MCF 10A (cell line): Measurements from ENCODE around the gene B3GNT3. TPM values are rescaled to one million over a fixed set of nuclear protein-coding genes. Genes with fewer than 3 reads are reported as not detected.

ENCODE experiments used
- BruUV-seq: library from RNA; stranded (reverse); fragments of 400-500 nt; replicated peaks from 2 replicates; lab custom pipeline; 2021; lab: Mats Ljungman, UMichigan
- CTCF ChIA-PET: fragments of 300-600 bp; sonication (Branson Sonifier 250); formaldehyde crosslinking; extraction: SDS; loops from one replicate; lab custom pipeline; 2021; ENCODE audit warnings: antibody characterized with exemption, inconsistent platforms; lab: Yijun Ruan, JAX
- POLR2A ChIA-PET: fragments of 300-600, 350-650 bp; sonication (Branson Sonifier 250); formaldehyde crosslinking; extraction: SDS; loops from one replicate; lab custom pipeline; 2020; ENCODE audit warnings: antibody characterized with exemption, inconsistent platforms; lab: Yijun Ruan, JAX
- DNase-seq: peaks from one replicate; pipeline ENCODE4 v3.0.0-alpha.2; 2018; ENCODE audit not compliant: unreplicated experiment
- H3K27ac Mint-ChIP-seq: one replicate; pipeline ENCODE4 v1.8.0; 2022; ENCODE audit warnings: mild to moderate bottlenecking, low read depth, mixed read lengths; ENCODE audit not compliant: unreplicated experiment
- H3K27me3 Mint-ChIP-seq: one replicate; pipeline ENCODE4 v1.8.0; 2022; ENCODE audit warnings: mixed read lengths; ENCODE audit not compliant: insufficient read depth, unreplicated experiment
- H3K36me3 Mint-ChIP-seq: one replicate; pipeline ENCODE4 v1.8.0; 2022; ENCODE audit warnings: mild to moderate bottlenecking, moderate library complexity, mixed read lengths; ENCODE audit not compliant: insufficient read depth, unreplicated experiment
- H3K4me1 Mint-ChIP-seq: one replicate; pipeline ENCODE4 v1.8.0; 2022; ENCODE audit warnings: mixed read lengths; ENCODE audit not compliant: insufficient read depth, unreplicated experiment
- H3K4me3 Mint-ChIP-seq: one replicate; pipeline ENCODE4 v1.8.0; 2022; ENCODE audit warnings: mild to moderate bottlenecking, moderate library complexity, mixed read lengths; ENCODE audit not compliant: unreplicated experiment
- H3K9me3 Mint-ChIP-seq: one replicate; pipeline ENCODE4 v1.8.0; 2022; ENCODE audit warnings: mixed read lengths; ENCODE audit not compliant: unreplicated experiment
- intact Hi-C: fragments of 100-400 bp; cut with micrococcal nuclease; formaldehyde crosslinking; loops from 2 replicates; pipeline ENCODE4 v1.14.1; 2022
- total RNA-seq: library from RNA; stranded (reverse); gene quantifications from 2 replicates; pipeline ENCODE4 v1.2.3, GENCODE V29; 2022
- TF ChIP-seq, protein P1 (sequence below): fragments of 200-600 bp; IDR thresholded peaks from one replicate; pipeline ENCODE4 v1.8.0; 2022; ENCODE audit warnings: antibody characterized with exemption, mild to moderate bottlenecking; ENCODE audit not compliant: unreplicated experiment

Gene B3GNT3
- total RNA-seq, 1 experiment from 2014 or later, result 0.40 TPM

DNA sequence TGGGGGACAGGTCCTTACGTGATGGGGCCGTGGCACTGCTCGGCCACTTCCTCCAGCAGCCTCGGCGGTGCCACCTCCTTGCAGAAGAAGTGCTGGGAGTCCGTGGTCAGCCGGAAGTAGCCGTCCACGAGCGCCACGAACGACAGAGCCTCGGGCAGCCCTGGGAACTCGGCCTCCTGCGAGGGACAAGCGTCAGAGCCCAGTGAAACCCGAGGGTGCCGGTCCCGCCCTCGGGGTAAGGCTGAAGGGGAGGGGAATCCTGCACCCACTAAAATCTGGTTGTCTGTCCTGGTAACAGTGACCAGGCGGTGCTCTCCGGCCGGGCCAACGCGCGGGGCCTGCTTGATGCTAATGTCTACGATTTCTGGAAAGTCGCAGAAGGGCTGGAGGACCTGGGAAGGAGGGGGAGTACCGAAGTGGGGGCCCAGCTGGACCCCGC lies 46.5 kb downstream of the B3GNT3 start:
- H3K4me1 Mint-ChIP-seq, result no peaks in the 10 kb centered on the region
- ChIA-PET POLR2A (no interaction called here), CTCF (no interaction called here)
- no peaks in the 10 kb centered on the region for H3K27me3 Mint-ChIP-seq
- H3K9me3 Mint-ChIP-seq, result no peaks in the 10 kb centered on the region
- no peaks in the 10 kb centered on the region for H3K36me3 Mint-ChIP-seq
- DNase-seq, result no peak
- no TSS peak for BruUV-seq
- intact Hi-C loops, result no loop called here
- H3K27ac Mint-ChIP-seq, result no peak overlapping the region
- no peak overlapping the region for H3K4me3 Mint-ChIP-seq
- TF ChIP-seq, protein P1, sequence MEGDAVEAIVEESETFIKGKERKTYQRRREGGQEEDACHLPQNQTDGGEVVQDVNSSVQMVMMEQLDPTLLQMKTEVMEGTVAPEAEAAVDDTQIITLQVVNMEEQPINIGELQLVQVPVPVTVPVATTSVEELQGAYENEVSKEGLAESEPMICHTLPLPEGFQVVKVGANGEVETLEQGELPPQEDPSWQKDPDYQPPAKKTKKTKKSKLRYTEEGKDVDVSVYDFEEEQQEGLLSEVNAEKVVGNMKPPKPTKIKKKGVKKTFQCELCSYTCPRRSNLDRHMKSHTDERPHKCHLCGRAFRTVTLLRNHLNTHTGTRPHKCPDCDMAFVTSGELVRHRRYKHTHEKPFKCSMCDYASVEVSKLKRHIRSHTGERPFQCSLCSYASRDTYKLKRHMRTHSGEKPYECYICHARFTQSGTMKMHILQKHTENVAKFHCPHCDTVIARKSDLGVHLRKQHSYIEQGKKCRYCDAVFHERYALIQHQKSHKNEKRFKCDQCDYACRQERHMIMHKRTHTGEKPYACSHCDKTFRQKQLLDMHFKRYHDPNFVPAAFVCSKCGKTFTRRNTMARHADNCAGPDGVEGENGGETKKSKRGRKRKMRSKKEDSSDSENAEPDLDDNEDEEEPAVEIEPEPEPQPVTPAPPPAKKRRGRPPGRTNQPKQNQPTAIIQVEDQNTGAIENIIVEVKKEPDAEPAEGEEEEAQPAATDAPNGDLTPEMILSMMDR, result no peak

DNA sequence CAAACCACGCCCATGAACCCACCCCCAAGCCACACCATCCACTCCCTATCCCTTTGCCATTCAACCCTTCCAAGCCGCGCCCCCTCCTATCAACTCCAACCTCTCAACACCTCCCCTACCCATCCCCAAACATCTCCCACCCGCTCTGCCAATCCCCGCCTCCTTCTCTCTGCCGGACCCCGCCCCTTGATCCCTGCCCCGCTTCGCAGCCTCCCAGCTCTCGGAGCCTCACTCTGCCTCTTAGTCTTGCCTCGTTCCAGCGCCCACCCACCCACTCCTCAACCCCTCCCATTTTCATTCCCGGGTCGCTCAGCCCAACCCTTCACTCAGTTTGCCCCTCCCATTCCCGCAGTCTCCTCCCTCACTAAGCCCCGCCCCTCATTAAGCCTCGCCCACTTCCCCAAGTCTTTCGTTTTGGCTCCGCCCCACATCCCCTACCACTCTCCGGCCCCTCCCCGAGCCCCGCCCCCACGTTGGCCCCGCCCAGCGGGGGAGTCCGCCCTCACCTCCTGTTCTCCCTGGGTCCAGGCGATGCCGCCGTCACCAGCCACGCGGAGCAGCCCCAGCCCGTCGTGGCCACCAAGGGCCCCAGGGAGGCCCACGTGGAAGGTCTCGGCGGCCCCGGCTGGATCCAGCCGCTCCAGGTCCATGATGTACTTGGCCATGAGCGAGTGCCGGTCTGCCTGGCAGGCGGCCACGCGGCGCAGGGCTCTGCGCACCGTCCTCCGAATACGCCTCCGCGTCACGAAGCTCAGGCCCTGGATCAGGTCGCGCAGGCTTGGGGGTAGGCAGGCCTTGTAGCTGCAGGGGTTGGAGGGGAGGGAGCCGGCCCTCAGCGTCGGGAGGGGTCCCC lies 47.1 kb downstream of the B3GNT3 start:
- BruUV-seq, result TSS peak; percentile 76
- ChIA-PET POLR2A (interaction anchor here (1.0 kb wide), 1 partner anchor 17 kb away, joined by 6 read pairs; the partner anchor contains the start of gene RPL18A), CTCF (interaction anchor here (0.6 to 1.2 kb wide), 2 partner anchors 13 to 378 kb away, joined by 3 to 4 read pairs; no protein-coding TSS in a partner anchor)
- intact Hi-C loops, result no loop called here
- Mint-ChIP-seq H3K27ac (peak overlapping the region; percentile 7), H3K4me1 (no peaks in the 10 kb centered on the region), H3K36me3 (no peaks in the 10 kb centered on the region), H3K4me3 (peak overlapping the region; percentile 69), H3K9me3 (no peaks in the 10 kb centered on the region), H3K27me3 (no peaks in the 10 kb centered on the region)
- TF ChIP-seq, protein P1, result no peak
- DNase-seq, result peak; percentile 83

DNA sequence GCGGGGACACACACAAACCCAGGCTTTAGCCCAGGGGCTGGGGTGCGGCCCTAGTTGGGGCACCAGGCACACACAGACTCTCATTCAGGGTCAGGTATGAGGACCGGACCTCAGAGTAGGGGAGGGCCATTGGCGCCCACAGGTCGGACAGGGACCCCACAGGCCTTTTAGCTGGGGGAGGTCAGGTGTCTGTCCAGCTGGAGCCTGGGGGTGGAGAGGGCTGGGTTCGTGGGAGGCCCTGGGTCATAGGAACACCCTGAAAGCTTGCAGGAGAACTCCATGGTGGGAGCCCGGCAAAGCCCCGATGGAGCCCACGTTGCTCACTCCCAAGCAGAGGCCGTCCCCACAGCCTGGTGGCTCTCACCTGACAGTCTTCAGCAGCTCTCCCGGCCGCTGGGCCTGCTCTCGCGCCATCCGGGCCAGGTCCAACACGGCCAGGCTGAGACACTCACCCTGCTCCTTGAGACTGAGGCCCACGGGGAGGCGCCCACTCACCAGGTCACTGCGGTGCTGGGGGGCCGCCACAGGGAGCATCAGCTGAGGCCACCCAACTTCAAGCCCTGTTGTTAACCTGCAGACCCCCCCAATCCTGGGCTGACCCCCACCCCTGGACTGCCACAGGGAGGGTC lies 47.8 kb downstream of the B3GNT3 start:
- no peaks in the 10 kb centered on the region for H3K36me3 Mint-ChIP-seq
- H3K27ac Mint-ChIP-seq, result peak overlapping the region; percentile 7
- no peaks in the 10 kb centered on the region for H3K9me3 Mint-ChIP-seq
- H3K4me3 Mint-ChIP-seq, result peak overlapping the region; percentile 69
- DNase-seq, result no peak
- CTCF ChIA-PET, result interaction anchor here (0.6 to 1.2 kb wide), 2 partner anchors 12 to 378 kb away, joined by 3 to 4 read pairs; no protein-coding TSS in a partner anchor
- H3K27me3 Mint-ChIP-seq, result no peaks in the 10 kb centered on the region
- TF ChIP-seq, protein P1, result no peak
- H3K4me1 Mint-ChIP-seq, result no peaks in the 10 kb centered on the region
- POLR2A ChIA-PET, result interaction anchor here (0.6 to 1.0 kb wide), 2 partner anchors 10 to 17 kb away, joined by 4 to 6 read pairs; partner anchors contain the start of gene RPL18A
- BruUV-seq, result no TSS peak
- intact Hi-C loops, result no loop called here

DNA sequence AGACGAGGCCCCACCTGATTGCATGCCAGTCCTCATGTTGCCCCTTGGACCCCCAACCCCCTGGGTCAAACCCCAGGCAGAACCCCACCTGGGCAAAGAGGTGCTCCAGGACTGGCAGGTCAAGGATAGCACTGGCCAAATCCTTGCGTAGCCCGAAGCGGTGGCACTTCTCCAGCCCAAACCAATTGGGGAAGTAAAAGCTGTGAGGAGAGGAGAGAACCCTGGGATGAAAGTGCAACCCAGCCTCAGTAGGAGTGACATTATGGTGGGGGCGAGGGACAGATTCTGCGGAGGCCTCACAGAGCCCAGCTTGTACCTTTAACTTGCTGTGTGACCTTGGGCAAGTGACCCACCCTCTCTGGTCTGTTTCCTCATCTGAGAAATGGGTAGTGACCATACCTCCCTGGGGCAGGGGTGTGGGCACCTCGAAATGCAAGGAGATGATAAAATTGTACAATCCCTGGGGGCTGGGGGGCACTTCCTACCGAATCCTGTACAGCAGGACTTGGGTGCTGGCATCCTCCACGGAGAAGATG lies 48.4 kb downstream of the B3GNT3 start:
- Mint-ChIP-seq H3K27ac (no peak overlapping the region), H3K4me3 (peak overlapping the region; percentile 69), H3K9me3 (no peaks in the 10 kb centered on the region), H3K4me1 (no peaks in the 10 kb centered on the region), H3K36me3 (no peaks in the 10 kb centered on the region), H3K27me3 (no peaks in the 10 kb centered on the region)
- ChIA-PET CTCF (interaction anchor here (0.6 to 1.2 kb wide), 2 partner anchors 12 to 408 kb away, joined by 3 to 4 read pairs; no protein-coding TSS in a partner anchor), POLR2A (interaction anchor here (0.6 to 1.0 kb wide), 2 partner anchors 11 to 16 kb away, joined by 4 to 6 read pairs; partner anchors contain the start of gene RPL18A)
- DNase-seq, result no peak
- TF ChIP-seq, protein P1, result no peak
- intact Hi-C loops, result no loop called here
- no TSS peak for BruUV-seq
